Fibroblast of skin of back (primary cell): ENCODE data around the gene MEAK7.
"Not testable (repeated sequence)": the region's sequence is repeated elsewhere in the genome, so short reads cannot be mapped to it uniquely, and the experiment has no call there.

Source experiments
- DNase-seq: peaks from one replicate; pipeline ENCODE4 v3.0.0-alpha.2; 2013

The MEAK7 gene

GRCh38 chr16:84532855-84533486 is 28.5 kb upstream of the MEAK7 start:
- DNase-seq = peak; percentile 34

GRCh38 chr16:84532291-84532724 is 27.8 kb upstream of the MEAK7 start:
- DNase-seq = peak; percentile 99

- no peak for DNase-seq
Observed at GRCh38 chr16:84531671-84532111, 27.2 kb upstream of the MEAK7 start.

- no peak for DNase-seq
Observed at GRCh38 chr16:84530590-84530989, 26.1 kb upstream of the MEAK7 start.

GRCh38 chr16:84529607-84530006 is 25.1 kb upstream of the MEAK7 start:
- DNase-seq = no peak

- no peak for DNase-seq
Observed at GRCh38 chr16:84528322-84528721, 23.9 kb upstream of the MEAK7 start.

- no peak for DNase-seq
Observed at GRCh38 chr16:84527532-84528269, 23.2 kb upstream of the MEAK7 start.

GRCh38 chr16:84526794-84527531 is 22.5 kb upstream of the MEAK7 start:
- no peak for DNase-seq

- not testable (repeated sequence) for DNase-seq
Observed at GRCh38 chr16:84524941-84525581, 20.6 kb upstream of the MEAK7 start.

- no peak for DNase-seq
Observed at GRCh38 chr16:84524346-84524920, 20.0 kb upstream of the MEAK7 start.

GRCh38 chr16:84521497-84521770 is 17.0 kb upstream of the MEAK7 start:
- no peak for DNase-seq

- no peak for DNase-seq
Observed at GRCh38 chr16:84520725-84521496, 16.5 kb upstream of the MEAK7 start.

- no peak for DNase-seq
Observed at GRCh38 chr16:84519855-84520254, 15.4 kb upstream of the MEAK7 start.

- no peak for DNase-seq
Observed at GRCh38 chr16:84518804-84519341, 14.4 kb upstream of the MEAK7 start.

- DNase-seq = peak; percentile 93
Observed at GRCh38 chr16:84518220-84518619, 13.8 kb upstream of the MEAK7 start.

GRCh38 chr16:84517366-84517765 is 12.9 kb upstream of the MEAK7 start:
- DNase-seq = no peak

- no peak for DNase-seq
Observed at GRCh38 chr16:84514874-84515835, 10.7 kb upstream of the MEAK7 start.

- DNase-seq = no peak
Observed at GRCh38 chr16:84514295-84514873, 9.9 kb upstream of the MEAK7 start.

GRCh38 chr16:84513666-84514065 is 9.2 kb upstream of the MEAK7 start:
- DNase-seq = no peak

GRCh38 chr16:84513123-84513522 is 8.7 kb upstream of the MEAK7 start:
- DNase-seq = peak; percentile 82
